Ecto neural progenitor cell (in vitro differentiated cells): Measurements from ENCODE around the gene AQP10.
"Not testable (repeated sequence)": the region's sequence is repeated elsewhere in the genome, so short reads cannot be mapped to it uniquely, and the experiment has no call there.

Source experiments
- DNase-seq: peaks from one replicate; pipeline ENCODE4 v3.0.0-alpha.2; 2018; ENCODE audit warnings: low spot score

The AQP10 gene

DNA sequence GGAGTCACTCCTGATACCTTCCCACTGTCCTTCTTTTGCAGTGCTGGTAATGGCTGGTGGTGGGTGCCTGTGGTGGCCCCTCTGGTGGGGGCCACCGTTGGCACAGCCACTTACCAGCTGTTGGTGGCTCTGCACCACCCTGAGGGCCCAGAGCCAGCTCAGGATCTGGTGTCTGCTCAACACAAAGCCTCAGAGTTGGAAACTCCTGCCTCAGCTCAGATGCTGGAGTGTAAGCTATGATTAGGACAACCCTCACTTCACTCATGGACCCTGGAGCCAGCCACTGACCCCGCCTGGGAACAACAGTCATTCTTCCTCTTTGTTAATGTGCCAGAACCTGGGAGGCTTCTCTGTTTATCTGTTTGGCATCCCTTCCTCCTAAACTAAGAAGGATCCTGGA, 3.3 kb downstream of the AQP10 start:
- DNase-seq: peak; percentile 49

DNA sequence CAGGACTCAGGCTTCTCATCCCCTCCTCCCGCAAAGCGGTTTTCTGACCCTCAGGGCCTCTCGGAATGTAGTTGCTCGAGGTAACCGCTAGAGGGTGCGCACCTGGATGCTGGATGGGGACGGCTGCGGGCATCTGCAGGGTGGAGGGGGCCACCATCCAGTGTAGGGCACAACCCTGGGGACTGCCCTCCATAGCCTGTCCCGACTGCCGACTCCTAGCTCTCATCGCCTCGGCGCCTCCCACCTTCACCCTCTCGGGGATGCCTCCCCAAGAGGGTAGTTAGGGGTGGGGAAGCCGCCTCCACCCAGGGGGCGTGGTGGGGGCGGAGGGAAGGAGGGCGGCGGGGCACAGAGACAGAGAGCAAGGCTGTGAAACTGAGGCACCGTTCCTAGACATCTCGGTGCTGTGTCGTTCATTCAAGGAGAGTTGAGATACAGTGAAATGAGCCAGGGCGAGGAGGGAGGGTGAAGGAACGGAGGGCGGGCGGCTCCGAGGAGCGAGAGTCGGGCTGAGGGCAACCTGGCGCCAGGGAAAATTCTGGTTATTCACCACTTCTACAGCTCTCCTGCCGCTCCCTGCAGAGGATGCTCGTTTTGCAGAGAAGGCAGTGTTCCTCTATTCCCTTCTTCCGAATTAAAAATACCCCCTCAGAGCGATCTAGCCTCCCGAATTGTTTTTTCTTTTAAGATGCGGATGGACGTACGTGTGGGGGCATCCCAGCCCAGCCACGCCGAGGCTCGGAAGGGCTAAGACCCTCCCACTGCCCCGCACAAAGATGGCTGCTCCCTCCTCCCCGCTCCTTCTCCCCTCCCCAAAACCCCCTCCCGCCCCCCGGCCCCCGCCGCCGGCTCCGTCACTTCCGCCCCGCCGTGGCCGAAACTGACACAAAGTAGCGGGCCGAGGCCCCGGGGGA, 4.0 kb downstream of the AQP10 start, which contains the start of gene ATP8B2:
TSS of gene ATP8B2 (plus strand) at position 857 of the 914 bp plus-strand sequence. CDS start 2,617 bp downstream, outside the sequence.
- peak; percentile 89 for DNase-seq

DNA sequence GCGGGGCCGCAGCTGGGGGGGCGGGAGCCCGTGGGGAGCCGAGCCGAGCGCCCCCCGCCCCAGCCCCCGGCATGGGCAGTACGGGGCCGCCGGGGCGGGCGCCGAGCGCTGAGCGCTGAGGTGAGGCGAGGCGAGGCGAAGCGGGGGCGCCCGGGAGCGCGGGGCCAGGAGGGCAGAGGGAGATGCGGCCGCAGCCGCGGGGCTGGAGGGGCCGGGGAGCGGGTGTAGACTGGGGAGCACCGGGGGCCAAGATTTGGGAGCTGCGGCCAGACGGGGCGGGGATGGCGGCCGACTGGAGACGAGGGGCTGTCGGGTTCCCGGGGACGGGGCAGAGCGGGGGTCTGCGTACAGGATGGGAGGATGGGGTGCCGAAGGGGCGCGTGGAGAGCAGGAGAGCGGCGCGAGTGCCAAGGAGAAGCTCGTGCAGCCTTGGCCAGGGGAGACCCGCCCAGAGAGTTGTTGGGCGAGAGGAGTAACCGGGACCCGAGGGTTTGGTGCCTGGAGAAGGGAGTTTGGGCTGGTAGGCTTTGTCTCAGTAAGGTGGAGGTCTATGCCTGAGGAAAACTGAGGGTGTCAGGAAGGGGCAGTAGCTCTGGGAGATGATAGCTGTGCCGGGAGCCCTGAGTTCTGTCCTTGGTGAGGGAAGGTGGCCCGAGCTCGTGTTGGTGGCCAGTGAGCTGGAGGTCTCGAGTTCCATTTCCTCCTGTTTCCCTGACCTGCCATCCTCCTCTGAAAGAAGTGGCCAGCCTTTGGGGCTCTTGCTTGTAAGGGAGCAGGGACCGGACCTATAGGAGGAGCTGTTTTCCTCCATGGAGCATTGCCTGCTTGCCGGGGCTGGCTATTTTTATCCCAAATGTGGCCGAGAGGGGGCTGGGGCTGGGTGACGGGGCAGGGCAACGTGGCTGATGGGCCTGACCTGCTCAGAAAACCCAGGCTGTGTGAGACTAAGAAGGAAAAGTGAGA, 5.0 kb downstream of the AQP10 start:
- peak; percentile 89 for DNase-seq

DNA sequence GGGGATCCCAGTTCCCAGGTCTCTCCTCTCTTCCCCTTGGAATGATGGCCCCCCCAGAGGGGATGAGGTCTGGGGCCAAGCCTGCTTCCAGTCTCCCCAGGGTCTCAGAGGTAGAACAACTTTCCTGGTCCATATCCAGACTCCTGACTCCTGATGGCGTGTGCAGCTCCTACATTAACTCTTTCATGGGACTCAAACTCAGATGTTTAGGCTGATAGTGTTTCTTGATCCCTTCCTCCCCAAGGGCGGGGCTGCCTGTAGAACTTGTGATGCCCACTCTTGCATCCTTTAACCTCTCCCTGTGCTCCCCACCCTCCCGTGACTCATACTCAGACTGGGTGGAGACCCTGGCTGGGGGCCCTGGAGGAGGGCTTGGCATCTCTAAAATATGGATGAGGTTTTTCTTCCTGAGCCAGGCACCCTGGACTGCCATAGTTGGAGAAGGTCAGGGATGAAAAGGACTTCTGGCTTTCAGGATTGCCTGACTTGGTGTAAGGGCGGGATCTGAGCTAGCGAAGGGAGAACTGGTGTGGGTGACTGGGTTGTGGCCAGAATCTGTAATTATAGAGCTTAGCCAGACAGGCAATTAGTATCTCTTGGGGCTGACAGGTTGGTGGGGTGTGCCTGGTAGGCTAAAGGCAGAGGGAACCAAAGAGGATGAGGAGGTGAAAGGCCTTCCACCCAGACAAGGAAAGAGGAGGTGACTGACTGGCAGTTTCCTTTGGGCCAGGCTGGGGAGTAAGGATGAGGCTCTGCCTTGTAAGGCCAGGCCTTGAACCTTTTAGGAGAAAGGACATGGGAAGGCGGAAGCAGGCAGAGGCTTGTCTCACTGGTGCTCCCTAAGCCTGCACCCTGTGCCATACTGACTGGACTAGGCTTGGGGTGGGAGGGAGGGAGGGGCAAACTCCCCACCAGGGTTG, 5.9 kb downstream of the AQP10 start:
- no peak for DNase-seq

DNA sequence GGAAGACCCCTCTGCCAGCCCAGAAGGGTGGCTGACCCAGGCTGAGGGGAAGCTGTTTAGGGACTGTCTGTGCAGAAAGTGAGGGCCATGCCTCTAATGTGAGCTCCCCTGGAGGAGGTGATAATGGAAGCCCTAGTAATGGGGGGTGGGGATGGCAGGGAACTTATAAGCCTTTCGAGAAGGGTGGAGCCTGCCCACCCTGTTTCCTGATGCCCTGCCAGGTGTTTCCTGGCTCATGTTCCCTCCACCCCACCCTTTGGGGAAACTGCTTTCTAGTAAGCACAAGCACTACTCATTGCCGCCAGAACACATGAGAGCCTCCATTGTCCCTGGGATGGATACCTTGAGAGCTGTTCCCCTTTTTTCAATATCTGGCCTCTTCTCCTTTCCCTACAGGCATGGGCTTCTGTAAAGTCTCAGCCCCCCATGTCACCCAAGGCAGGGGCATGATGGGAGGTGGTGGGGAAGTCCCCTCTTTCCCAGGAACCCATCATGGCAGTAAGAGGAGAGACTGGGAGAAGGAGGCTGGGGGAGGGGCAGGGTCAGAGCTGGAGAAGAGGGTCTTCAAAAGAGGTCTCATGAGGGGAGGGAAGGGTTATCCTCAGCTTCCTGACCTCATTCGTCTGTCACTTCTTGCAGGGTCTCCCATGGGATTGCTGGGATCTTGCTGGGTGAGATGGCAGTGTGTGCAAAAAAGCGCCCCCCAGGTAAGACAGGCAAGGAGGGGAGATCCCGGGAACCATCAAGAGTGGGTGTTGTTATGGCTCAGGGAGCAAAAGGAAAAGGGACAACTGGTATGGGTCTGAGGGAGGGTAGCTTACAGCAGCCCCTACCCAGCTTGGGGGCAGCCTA, 6.8 kb downstream of the AQP10 start:
- no peak for DNase-seq

DNA sequence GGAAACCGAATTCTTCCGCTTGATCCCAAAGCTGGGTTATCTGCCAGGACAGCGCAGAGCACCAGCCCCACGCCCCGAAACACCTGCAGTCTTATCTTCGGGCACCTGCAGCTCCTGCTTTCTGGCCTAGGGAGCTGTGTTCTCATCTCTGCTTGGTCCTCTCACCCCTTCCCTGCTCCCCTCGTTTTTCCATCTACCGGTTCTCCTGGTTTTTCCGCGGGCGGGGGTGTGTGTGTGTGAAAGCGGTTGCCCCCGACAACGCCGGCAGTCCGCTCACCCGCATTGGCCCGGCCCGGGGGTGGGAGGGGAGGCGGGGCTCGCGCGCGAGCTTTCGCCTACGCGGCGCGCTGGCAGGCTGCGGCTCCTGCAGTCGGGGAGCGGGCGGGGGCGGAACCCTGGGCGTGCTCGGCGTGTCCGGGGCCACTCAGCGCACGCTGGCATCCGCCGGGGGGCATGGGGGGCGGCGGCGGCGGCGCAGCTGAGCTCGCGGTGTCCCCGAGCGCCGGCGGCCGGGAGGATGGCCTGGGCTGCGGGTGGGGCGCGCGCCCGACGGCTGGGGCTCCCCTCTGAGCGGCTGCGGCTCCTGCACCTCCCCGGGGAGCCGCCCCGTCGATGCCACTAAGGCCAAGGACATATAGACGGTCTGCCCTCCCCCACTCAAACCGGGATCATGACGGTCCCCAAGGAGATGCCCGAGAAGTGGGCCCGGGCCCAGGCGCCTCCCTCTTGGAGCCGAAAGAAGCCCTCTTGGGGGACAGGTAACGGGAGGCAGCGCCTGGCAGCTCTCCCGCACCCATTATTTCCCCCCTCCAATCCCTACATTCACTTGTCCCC, 7.6 kb downstream of the AQP10 start:
- DNase-seq: peak; percentile 86

DNA sequence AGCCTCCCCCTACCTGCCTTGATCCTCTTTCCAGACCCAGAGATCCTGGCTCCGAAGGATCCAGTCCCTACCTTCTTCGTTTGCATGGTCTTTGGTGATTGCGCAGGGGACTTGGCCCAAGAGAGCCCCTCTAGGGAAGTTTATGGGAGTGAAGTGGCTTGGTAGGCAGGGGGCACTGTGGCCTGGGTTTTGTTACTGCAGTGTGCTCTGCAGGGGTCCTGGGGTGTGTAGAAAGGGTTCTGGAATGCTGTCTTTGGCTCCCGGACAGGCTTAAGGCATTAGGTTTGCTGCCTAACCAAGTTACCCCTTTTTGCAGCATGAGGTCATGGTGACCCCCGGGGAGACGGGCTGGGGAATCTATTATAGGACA, 8.2 kb downstream of the AQP10 start:
- peak; percentile 72 for DNase-seq

DNA sequence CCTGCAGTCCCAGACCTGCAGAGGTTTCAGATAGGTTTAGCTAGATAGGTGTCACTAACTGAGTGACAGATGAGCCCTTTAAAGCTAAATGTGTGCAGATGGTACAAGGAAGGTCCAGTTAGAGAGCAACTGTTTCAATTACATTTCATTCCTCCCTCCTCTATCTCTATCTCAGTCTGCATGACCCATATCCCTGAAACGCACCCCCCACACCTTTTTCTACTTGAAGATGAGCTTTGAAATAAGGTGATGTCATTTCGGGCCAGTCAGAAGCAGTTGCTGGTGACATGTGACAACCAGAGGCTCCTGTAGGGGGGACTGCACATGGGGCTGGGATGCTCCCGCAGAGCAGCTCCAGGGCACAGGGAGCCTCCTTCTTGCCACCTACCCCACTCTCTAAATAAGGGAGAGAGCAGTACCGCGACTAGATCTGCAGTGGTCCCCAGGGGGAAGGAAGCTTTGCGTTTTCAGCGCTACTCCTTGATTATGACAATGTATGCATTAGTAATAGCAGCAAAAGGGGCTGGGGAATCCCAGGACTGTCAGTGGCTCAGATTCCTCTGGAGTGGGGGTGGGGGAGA, 8.7 kb downstream of the AQP10 start:
- DNase-seq: no peak

DNA sequence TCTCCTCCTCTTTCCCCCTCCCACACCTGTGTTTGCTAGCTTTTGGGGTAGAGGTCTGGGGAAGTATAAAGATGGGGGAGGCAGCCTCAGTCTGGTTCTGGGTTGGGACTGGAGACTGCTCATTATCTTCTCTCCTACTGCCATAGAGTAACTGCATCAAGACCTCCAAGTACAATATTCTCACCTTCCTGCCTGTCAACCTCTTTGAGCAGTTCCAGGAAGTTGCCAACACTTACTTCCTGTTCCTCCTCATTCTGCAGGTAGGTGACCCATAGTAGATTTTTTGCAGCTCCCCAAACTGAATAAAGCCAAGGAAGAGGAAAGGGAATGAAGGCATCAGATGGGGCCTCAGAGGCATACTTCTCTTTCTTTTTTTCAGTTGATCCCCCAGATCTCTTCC, 9.8 kb downstream of the AQP10 start:
- DNase-seq: no peak

DNA sequence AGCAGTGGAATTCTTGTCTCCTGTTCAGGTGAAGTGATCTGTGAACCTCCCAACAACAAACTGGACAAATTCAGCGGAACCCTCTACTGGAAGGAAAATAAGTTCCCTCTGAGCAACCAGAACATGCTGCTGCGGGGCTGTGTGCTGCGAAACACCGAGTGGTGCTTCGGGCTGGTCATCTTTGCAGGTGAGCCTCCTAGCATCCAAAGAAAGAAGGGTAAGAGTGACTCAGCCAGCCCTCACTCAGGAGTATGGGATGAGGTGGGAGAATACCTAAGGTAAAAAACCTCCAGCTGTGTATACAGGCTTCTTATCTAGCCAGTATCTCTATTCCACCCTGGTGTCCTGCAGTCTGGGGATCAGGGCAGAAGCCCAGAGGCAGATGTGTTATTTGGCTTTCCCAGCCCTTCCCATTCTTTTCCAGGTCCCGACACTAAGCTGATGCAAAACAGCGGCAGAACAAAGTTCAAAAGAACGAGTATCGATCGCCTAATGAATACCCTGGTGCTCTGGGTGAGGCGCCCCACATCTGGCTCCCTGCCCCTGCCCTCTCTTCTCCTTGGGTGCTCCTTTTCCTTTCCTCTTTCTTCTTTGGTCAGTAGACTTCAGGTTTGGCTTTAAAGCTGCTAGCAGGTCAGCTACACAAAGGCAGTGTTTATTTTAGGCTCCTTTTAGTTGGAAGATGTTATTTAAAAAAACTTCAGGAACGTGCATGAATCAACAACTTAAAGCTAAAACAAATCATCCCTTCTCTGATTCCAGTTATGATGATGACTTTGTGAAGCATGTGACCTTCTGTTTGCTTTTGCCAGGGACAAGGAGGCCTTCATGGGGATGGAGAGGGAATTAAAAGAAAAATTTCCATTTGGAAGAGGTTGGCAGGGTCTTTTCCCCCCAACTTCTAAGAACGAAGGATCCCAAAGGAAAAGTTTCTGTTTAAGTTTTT, 13.5 kb downstream of the AQP10 start:
- no peak for DNase-seq

DNA sequence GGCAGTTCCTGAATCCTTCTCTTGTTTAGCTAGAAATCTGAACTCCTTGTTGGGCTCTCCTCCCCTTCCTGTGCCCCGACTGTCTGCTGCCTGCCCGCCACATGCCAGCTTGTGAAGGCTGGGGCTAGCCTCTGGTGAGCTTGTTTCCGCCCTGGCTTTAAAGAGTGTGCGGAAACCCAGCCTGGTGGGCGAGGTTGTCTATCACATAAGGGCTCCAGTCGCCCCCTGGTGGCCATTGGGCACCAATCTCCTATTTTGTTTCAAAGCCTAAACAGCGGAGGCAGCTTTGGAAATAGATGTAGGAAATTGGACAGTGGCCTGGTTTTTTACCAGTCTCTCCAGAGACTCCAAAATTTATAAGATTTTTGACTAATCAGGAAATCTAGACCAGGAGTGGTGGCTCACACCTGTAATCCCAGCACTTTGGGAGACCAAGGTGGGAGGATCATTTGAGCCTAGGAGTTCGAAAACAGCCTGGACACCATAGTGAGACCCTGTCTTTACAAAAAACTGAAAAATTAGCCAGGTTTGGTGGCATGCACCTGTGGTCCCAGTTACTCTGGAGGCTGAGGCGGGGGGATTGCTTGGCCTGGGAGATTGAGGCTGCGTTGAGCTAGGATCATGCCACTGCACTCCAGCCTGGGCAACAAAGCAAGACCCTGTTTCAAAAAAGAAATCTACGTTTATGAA, 14.3 kb downstream of the AQP10 start:
- peak; percentile 85 for DNase-seq

DNA sequence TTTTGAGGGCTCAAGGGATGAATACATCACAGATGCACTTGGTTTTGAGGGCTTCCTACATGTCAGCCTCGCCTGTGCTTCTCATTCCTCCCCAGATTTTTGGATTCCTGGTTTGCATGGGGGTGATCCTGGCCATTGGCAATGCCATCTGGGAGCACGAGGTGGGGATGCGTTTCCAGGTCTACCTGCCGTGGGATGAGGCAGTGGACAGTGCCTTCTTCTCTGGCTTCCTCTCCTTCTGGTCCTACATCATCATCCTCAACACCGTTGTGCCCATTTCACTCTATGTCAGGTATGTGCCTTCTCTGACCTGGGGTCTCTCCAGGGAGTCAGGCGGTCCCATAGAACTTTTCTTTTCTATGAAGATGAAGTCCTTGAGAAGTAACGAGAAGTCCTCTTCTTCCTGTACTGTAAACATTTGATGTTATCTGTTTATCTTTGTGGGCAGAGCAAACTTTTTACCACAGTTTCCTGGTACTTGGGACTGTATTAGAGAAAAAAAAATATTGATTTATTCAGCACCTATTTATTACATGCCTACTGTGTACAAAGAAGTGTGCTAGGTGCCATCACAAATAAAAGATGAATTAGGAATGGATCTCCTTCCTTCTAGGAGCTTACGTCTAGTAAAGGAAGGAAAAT, 16.5 kb downstream of the AQP10 start:
- no peak for DNase-seq

DNA sequence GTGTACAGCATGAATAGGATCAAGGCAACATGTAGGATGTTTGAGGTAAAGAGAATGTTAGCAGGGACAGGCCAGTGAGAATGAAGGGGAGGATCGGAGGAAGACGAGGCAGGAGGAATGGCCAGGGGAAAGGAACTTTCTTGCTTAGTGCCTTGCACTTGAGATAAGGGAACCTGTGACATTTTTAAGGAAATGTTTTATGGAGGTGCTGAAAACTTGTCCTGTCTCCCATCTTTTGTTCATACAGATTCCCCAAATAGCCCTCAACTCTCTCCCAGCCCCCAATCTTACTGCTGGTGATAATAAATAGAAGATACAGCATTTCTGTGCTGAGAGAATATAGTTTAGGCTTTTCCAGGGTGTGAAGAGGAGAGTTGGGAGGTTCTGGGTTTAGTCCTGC, 18.0 kb downstream of the AQP10 start:
- no peak for DNase-seq

DNA sequence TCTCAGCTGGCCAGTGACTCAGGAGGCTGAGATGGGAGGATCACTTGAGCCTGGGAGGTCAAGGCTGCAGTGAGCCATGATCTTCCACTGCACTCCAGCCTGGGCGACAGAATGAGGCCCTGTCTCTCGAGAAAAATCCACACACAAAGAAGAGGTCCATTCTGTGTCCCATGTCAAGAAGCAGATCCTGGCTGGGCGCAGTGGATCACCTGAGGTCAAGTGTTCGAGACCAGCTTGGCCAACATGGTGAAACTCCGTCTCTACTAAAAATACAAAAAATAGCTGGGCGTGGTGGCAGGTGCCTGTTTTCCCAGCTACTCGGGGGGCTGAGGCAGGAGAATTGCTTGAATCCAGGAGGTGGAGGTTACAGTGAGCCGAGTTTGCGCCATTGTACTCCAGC, 20.5 kb downstream of the AQP10 start:
- DNase-seq: not testable (repeated sequence)

DNA sequence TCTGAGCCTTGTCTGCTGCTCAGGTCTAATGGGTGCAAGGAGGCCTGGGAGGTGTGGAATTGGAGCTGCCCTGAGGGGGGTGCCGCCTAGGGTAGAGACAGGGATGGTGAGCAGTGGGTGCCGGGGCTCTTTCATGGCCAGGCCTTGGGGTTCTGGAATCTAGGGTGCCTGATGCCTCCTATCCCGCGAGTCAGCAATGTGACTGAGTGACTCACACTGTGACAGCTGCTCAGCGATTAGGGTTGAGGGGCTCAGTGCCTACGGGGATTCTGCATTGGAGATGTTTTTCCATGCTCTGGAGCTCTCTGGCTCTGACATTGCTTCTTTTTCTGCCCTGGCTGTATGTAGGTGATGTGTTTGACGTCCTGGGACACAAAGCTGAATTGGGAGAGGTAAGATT, 21.2 kb downstream of the AQP10 start:
- DNase-seq: no peak

DNA sequence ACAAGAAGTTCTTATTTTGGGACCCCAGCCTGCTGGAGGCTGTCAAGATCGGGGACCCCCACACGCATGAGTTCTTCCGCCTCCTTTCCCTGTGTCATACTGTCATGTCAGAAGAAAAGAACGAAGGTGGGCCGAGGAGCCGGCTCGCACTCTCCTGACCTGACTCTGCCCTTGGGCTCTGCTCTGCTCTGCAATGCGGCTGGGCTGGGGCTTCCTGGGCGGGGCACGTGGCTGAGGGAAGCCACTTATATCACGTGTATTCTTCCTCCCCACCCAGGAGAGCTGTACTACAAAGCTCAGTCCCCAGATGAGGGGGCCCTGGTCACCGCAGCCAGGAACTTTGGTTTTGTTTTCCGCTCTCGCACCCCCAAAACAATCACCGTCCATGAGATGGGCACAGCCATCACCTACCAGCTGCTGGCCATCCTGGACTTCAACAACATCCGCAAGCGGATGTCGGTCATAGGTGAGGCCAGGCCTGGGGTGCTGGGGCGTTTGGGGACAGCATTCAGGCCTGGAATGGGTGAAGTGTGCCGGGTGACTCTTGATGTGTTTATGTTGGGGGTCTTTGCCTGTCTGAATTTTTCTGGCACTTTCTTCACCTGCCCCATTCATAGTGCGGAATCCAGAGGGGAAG, 22.1 kb downstream of the AQP10 start:
- DNase-seq: no peak
